Measurements from ENCODE around the gene MIDN.

The MIDN gene

DNA sequence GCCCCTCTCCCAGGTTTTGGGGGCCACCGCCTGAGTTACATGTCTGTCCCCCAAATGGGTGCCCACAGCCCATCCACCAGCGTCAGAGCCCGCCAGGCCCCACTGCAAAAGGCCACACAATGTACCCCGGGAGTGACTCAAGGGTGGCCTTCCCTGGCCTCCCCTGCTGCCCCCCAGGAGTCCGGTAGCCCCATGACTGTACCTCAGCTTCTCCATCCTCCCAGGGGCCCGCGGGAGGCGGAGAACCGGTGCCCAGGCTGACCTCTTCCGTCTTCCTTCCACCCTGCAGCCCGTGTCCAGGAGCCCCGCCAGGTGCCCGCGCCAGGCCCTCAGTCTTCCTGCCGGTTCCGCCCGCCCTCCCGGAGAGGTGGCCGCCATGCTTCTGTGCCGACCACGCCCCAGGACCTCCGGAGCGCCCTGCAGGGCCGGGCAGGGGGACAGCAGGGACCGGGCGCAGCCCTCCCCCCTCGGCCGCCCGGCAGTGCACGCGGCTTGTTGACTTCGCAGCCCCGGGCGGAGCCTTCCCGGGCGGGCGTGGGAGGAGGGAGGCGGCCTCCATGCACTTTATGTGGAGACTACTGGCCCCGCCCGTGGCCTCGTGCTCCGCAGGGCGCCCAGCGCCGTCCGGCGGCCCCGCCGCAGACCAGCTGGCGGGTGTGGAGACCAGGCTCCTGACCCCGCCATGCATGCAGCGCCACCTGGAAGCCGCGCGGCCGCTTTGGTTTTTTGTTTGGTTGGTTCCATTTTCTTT is 20.9 kb upstream of the MIDN start:
- TF ChIP-seq, protein P1, sequence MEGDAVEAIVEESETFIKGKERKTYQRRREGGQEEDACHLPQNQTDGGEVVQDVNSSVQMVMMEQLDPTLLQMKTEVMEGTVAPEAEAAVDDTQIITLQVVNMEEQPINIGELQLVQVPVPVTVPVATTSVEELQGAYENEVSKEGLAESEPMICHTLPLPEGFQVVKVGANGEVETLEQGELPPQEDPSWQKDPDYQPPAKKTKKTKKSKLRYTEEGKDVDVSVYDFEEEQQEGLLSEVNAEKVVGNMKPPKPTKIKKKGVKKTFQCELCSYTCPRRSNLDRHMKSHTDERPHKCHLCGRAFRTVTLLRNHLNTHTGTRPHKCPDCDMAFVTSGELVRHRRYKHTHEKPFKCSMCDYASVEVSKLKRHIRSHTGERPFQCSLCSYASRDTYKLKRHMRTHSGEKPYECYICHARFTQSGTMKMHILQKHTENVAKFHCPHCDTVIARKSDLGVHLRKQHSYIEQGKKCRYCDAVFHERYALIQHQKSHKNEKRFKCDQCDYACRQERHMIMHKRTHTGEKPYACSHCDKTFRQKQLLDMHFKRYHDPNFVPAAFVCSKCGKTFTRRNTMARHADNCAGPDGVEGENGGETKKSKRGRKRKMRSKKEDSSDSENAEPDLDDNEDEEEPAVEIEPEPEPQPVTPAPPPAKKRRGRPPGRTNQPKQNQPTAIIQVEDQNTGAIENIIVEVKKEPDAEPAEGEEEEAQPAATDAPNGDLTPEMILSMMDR (IDR thresholded peaks at IDR 0.05; ENCODE audit: low read depth, low read length, missing control alignments) = no peak
- Histone ChIP-seq H3K4me3 (ENCODE audit: low read depth, low read length) (no peak overlapping the region), H3K36me3 (replicated peaks) (peaks cover 25% of the 10 kb centered on the region), H3K27ac (no peak overlapping the region), H3K27me3 (replicated peaks) (no peaks in the 10 kb centered on the region)
- in situ Hi-C loops (cut with HindIII; ENCODE audit: low pct_ligation_motif_present, low sequenced_read_pairs) = loop anchor here (25.0 kb wide), 1 partner anchor 115 kb away; the partner anchor contains the start of gene GPX4
- no peak for DNase-seq

DNA sequence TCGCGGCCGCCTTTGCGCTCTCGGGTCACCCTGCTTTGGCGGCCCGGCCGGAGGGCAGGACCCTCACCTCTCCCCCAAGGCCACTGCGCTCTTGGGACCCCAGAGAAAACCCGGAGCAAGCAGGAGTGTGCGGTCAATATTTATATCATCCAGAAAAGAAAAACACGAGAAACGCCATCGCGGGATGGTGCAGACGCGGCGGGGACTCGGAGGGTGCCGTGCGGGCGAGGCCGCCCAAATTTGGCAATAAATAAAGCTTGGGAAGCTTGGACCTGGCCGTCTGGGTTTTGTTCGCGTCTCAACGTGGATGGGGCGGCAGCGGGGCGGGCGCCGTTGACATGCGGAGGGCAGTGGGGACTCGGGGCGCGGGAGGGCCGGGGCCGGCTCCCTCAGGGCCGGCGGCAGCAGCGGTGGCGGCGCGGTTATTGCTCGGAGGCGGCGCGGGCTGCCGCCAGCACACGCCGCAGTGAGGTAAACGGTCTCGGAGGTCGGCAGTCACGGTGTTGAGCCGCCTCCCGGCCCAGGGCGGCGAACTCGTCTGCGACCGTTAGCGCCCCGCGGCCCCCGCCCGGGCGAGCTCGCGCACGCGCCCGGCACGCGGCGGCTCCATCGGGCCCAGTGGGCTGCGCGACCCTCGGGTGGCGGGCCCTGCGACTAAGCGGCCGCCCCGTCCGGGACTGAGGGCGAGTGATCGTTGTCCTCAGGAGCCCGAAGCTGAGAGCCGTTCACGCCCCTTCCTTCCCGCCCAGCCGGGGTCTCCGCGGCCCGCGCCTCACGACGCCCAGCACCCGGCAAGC is 20.0 kb upstream of the MIDN start:
- H3K4me3 ChIP-seq (ENCODE audit: low read depth, low read length) = no peak overlapping the region
- DNase-seq = no peak
- no peak overlapping the region for H3K27ac ChIP-seq
- no peaks in the 10 kb centered on the region for H3K27me3 ChIP-seq (replicated peaks)
- peaks cover 22% of the 10 kb centered on the region for H3K36me3 ChIP-seq (replicated peaks)
- in situ Hi-C loops (cut with HindIII; ENCODE audit: low pct_ligation_motif_present, low sequenced_read_pairs) = loop anchor here (25.0 kb wide), 1 partner anchor 116 kb away; the partner anchor contains the start of gene GPX4
- TF ChIP-seq, protein P1 (IDR thresholded peaks at IDR 0.05; ENCODE audit: low read depth, low read length, missing control alignments) = no peak

DNA sequence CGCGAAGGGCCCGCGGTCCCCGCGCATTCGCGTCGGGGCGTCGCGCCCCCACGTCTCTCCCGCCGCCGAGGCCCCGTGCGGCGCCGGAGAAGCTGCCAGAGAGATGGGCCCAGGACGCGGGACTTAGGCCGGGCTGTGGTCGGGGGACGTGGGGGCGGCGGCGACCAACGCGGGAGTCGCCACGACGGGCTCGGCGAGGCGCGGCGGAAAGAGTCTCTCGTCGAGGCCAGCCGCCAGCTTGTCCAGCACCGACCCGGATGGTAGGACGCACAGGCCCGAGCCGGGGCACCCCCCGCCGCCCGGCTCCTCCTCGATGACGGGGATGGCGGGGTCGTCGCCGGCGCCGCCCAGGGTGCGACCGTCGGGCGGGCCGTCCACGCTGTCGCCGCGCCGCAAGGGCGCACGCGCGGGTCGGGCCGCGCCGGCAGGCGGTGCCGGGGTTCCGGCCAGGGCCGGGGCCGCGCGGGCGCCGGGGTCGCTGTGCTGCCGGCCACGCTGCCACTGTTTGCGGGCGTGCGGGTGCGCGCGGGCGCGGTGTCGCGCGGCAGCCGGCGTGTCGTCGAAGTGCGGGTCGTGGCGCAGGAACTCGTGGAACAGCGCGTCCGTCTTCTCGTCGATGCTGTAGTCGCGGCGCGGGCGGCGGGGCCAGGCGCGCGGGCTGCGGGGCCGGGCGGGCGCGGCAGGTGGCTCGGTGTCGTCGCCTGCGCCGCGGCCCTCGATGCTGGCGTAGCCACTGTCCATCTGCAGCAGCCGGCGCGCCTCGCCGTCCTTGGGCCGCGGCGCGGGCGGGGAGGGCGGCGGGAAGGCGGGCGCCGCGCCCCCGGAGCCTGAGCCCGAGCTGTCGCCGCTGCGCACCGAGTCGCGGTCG is 19.1 kb upstream of the MIDN start:
- in situ Hi-C loops (cut with HindIII; ENCODE audit: low pct_ligation_motif_present, low sequenced_read_pairs) = loop anchor here (25.0 kb wide), 1 partner anchor 117 kb away; the partner anchor contains the start of gene GPX4
- no peak for DNase-seq
- TF ChIP-seq, protein P1 (IDR thresholded peaks at IDR 0.05; ENCODE audit: low read depth, low read length, missing control alignments) = no peak
- Histone ChIP-seq H3K36me3 (replicated peaks) (peaks cover 29% of the 10 kb centered on the region), H3K27ac (no peak overlapping the region), H3K4me3 (ENCODE audit: low read depth, low read length) (no peak overlapping the region), H3K27me3 (replicated peaks) (no peaks in the 10 kb centered on the region)

DNA sequence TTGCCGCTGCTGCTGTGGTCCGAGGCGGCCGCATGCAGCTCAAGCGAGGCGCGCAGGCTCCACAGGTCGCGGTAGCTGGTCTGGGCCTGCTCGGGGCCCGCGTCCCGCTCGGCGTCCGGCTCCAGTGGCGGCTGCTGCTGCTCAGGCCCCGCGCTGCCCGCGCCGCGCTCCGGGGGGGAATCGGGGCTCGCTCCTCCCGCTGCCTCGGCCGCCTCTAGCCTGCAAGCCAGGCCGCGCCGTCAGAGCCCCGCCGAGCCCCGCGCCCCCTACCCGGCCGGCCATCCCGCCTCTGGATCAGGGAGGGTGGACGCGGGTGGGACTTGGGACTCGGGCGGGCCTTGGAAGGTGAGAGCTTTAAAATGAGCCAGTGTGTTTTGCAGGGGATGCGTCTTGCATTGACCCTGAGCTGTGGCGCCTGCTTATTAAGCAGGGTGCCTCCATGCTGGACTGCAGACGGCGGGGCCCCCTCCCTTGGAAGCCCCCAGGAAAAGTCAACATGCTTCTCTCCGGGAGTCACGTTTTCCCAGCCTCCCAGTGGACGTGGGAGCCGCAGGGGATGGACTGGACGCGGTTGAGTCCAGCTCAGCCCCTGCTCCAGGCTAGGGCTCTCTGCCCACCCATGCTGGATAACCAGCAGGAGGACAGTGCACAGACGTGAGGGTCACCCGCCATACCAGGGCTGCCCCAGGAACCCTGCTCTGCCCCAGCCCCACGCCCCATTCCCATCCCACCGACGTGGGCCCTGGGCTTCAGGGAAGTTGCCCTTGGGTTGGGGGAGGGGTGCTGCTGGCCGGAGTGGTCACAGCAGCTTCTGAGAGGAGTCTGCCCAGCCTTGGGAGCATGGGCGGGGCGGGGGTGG is 18.2 kb upstream of the MIDN start:
- Histone ChIP-seq H3K27me3 (replicated peaks) (no peaks in the 10 kb centered on the region), H3K4me3 (ENCODE audit: low read depth, low read length) (no peak overlapping the region), H3K36me3 (replicated peaks) (peaks cover 38% of the 10 kb centered on the region), H3K27ac (no peak overlapping the region)
- in situ Hi-C loops (cut with HindIII; ENCODE audit: low pct_ligation_motif_present, low sequenced_read_pairs) = loop anchor here (25.0 kb wide), 1 partner anchor 118 kb away; the partner anchor contains the start of gene GPX4
- DNase-seq = no peak
- TF ChIP-seq, protein P1 (IDR thresholded peaks at IDR 0.05; ENCODE audit: low read depth, low read length, missing control alignments) = no peak

Measured in brain microvascular endothelial cell (primary cell).